IPS-NIHi7 (cell line): ENCODE data around the gene NAA15.
"Not testable (repeated sequence)": the region's sequence is repeated elsewhere in the genome, so short reads cannot be mapped to it uniquely, and the experiment has no call there.

Experiments used
- DNase-seq: peaks from one replicate; pipeline ENCODE4 v3.0.0; 2012; ENCODE audit warnings: mixed read lengths; ENCODE audit errors: extremely low spot score

Gene NAA15

GRCh38 chr4:139450586-139450985 is 149.3 kb downstream of the NAA15 start:
- DNase-seq: no peak

GRCh38 chr4:139451997-139452396 is 150.7 kb downstream of the NAA15 start:
- DNase-seq: no peak

GRCh38 chr4:139453041-139453370 is 151.7 kb downstream of the NAA15 start:
- peak; percentile 57 for DNase-seq

- peak; percentile 94 for DNase-seq
Measured at GRCh38 chr4:139453371-139454110, 152.2 kb downstream of the NAA15 start.

- no peak for DNase-seq
Measured at GRCh38 chr4:139454111-139455045, 153.1 kb downstream of the NAA15 start, which contains the start of gene RAB33B. Gene RAB33B, plus strand, starts transcription at chr4:139454121. Its CDS starts 75 bp downstream, at chr4:139454196.

GRCh38 chr4:139455126-139455538 is 153.8 kb downstream of the NAA15 start:
- DNase-seq: no peak

- DNase-seq: no peak
Measured at GRCh38 chr4:139457318-139457717, 156.0 kb downstream of the NAA15 start.

- DNase-seq: no peak
Measured at GRCh38 chr4:139458543-139458942, 157.2 kb downstream of the NAA15 start.

- no peak for DNase-seq
Measured at GRCh38 chr4:139458999-139459398, 157.7 kb downstream of the NAA15 start.

- DNase-seq: peak; percentile 26
Measured at GRCh38 chr4:139460565-139460964, 159.3 kb downstream of the NAA15 start.

- peak; percentile 66 for DNase-seq
Measured at GRCh38 chr4:139461022-139461628, 159.8 kb downstream of the NAA15 start.

- DNase-seq: not testable (repeated sequence)
Measured at GRCh38 chr4:139464512-139464911, 163.2 kb downstream of the NAA15 start.

- DNase-seq: no peak
Measured at GRCh38 chr4:139465922-139466321, 164.6 kb downstream of the NAA15 start.

GRCh38 chr4:139468756-139469155 is 167.5 kb downstream of the NAA15 start:
- DNase-seq: not testable (repeated sequence)

- DNase-seq: no peak
Measured at GRCh38 chr4:139469216-139469615, 167.9 kb downstream of the NAA15 start.
